Type B pancreatic cell (in vitro differentiated cells): ENCODE results near the gene MYPN. TPM values are rescaled to one million over a fixed set of nuclear protein-coding genes. Genes with fewer than 3 reads are reported as not detected.

Experiments
- DNase-seq: peaks from one replicate; pipeline ENCODE4 v3.0.0; 2021; ENCODE audit warnings: mixed read lengths; ENCODE audit not compliant: unreplicated experiment; ENCODE audit errors: extremely low spot score
- H3K27ac Mint-ChIP-seq: 2 replicates; pipeline ENCODE4 v1.8.0; 2021; ENCODE audit warnings: mild to moderate bottlenecking, mixed read lengths
- H3K27me3 Mint-ChIP-seq: 2 replicates; pipeline ENCODE4 v1.8.0; 2021; ENCODE audit warnings: mixed read lengths
- H3K36me3 Mint-ChIP-seq: 2 replicates; pipeline ENCODE4 v1.8.0; 2021; ENCODE audit warnings: mixed read lengths
- H3K4me1 Mint-ChIP-seq: one replicate; pipeline ENCODE4 v1.8.0; 2021; ENCODE audit warnings: mixed read lengths; ENCODE audit not compliant: unreplicated experiment
- H3K4me3 Mint-ChIP-seq: 2 replicates; pipeline ENCODE4 v1.8.0; 2021; ENCODE audit warnings: mild to moderate bottlenecking, mixed read lengths
- H3K9me3 Mint-ChIP-seq: 2 replicates; pipeline ENCODE4 v1.8.0; 2021; ENCODE audit warnings: mixed read lengths
- total RNA-seq: library from RNA; stranded (reverse); gene quantifications from 2 replicates; pipeline ENCODE4 v1.2.1, GENCODE V29; 2021; ENCODE audit warnings: low replicate concordance
- TF ChIP-seq, protein P1 (sequence below): fragments of 200-600 bp; sonication (generic); conservative IDR thresholded peaks from 2 replicates; pipeline ENCODE4 v1.5.0; 2021; ENCODE audit warnings: antibody characterized with exemption, mild to moderate bottlenecking

MYPN gene
- total RNA-seq, 1 donor from 2014 or later: 0.14 TPM

- TF ChIP-seq, protein P1, sequence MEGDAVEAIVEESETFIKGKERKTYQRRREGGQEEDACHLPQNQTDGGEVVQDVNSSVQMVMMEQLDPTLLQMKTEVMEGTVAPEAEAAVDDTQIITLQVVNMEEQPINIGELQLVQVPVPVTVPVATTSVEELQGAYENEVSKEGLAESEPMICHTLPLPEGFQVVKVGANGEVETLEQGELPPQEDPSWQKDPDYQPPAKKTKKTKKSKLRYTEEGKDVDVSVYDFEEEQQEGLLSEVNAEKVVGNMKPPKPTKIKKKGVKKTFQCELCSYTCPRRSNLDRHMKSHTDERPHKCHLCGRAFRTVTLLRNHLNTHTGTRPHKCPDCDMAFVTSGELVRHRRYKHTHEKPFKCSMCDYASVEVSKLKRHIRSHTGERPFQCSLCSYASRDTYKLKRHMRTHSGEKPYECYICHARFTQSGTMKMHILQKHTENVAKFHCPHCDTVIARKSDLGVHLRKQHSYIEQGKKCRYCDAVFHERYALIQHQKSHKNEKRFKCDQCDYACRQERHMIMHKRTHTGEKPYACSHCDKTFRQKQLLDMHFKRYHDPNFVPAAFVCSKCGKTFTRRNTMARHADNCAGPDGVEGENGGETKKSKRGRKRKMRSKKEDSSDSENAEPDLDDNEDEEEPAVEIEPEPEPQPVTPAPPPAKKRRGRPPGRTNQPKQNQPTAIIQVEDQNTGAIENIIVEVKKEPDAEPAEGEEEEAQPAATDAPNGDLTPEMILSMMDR: no peak
- Mint-ChIP-seq H3K27me3 (no peaks in the 10 kb centered on the region), H3K4me1 (no peaks in the 10 kb centered on the region), H3K27ac (no peak overlapping the region), H3K9me3 (no peaks in the 10 kb centered on the region), H3K4me3 (no peak overlapping the region), H3K36me3 (no peaks in the 10 kb centered on the region)
- DNase-seq: no peak
Measured at GRCh38 chr10:68095153-68095552, 14.1 kb upstream of the MYPN start.

GRCh38 chr10:68096913-68097516 is 12.3 kb upstream of the MYPN start:
- Mint-ChIP-seq H3K27me3 (no peaks in the 10 kb centered on the region), H3K9me3 (no peaks in the 10 kb centered on the region), H3K4me1 (no peaks in the 10 kb centered on the region), H3K4me3 (no peak overlapping the region), H3K27ac (no peak overlapping the region), H3K36me3 (no peaks in the 10 kb centered on the region)
- DNase-seq: no peak
- TF ChIP-seq, protein P1: no peak

DNA sequence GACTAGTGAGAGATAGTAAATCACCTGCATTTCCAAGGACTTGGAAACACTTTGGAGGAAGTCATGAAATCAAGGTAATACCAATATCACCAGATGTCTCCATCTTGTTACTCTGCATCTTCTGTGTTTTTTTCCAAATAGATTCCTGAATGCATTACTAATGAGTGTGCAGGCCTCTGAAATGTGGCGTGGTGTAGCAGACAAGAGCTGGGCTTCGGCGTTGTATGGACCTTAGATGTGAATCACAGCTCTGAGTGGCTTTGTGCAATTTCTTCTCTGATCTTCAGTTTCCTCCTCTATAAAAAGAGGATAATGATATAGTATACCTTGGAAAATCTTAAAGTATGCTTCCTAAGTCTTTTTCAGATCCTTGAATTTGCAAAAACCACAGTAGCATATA is 9.6 kb upstream of the MYPN start:
- H3K4me1 Mint-ChIP-seq: no peaks in the 10 kb centered on the region
- no peak overlapping the region for H3K27ac Mint-ChIP-seq
- DNase-seq: no peak
- TF ChIP-seq, protein P1: no peak
- H3K36me3 Mint-ChIP-seq: no peaks in the 10 kb centered on the region
- no peaks in the 10 kb centered on the region for H3K27me3 Mint-ChIP-seq
- H3K4me3 Mint-ChIP-seq: no peak overlapping the region
- H3K9me3 Mint-ChIP-seq: no peaks in the 10 kb centered on the region

DNA sequence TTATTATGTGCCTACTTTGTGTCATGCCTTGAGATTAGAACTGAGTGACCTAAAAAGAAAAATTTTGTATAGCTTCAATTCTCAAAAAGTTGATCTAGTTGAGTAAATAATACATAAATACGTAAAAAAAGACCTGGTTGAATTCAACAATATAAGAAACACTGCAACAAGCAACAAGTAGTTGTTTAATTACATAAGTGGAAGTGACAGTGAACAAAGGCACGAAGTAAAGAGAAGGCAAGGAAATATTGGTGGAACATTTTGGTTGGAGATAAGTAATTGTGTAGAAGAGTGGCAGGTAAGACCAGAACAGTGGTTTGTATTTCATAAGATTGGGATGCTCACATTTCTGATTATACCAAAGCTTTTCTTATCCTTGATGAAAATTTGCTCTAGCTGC is 8.2 kb upstream of the MYPN start:
- H3K36me3 Mint-ChIP-seq: no peaks in the 10 kb centered on the region
- no peak overlapping the region for H3K27ac Mint-ChIP-seq
- DNase-seq: no peak
- no peaks in the 10 kb centered on the region for H3K9me3 Mint-ChIP-seq
- H3K4me3 Mint-ChIP-seq: no peak overlapping the region
- H3K4me1 Mint-ChIP-seq: peaks cover 5% of the 10 kb centered on the region
- TF ChIP-seq, protein P1: no peak
- no peaks in the 10 kb centered on the region for H3K27me3 Mint-ChIP-seq

GRCh38 chr10:68103261-68103878 is 5.9 kb upstream of the MYPN start:
- no peak overlapping the region for H3K27ac Mint-ChIP-seq
- no peak overlapping the region for H3K4me3 Mint-ChIP-seq
- no peaks in the 10 kb centered on the region for H3K27me3 Mint-ChIP-seq
- no peaks in the 10 kb centered on the region for H3K9me3 Mint-ChIP-seq
- no peaks in the 10 kb centered on the region for H3K36me3 Mint-ChIP-seq
- peaks cover 5% of the 10 kb centered on the region for H3K4me1 Mint-ChIP-seq
- no peak for DNase-seq
- TF ChIP-seq, protein P1: no peak
